IMR-90 (cell line): ENCODE results near the gene OR1G1. TPM values are rescaled to one million over a fixed set of nuclear protein-coding genes. Genes with fewer than 3 reads are reported as not detected.

Source experiments
- ATAC-seq: fragments of 200-7000 bp; cut with Tn5 transposase; 2 replicates; pipeline ENCODE4 v1.9.1; 2020; ENCODE audit warnings: low read depth, mild to moderate bottlenecking, moderate library complexity
- BruUV-seq: library from RNA; stranded (reverse); fragments of 400-500 nt; replicated peaks from 2 replicates; lab custom pipeline; 2021; lab: Mats Ljungman, UMichigan
- CTCF ChIA-PET: fragments of 300-600 bp; formaldehyde crosslinking; extraction: SDS; loops from one replicate; lab custom pipeline; 2021; ENCODE audit warnings: antibody characterized with exemption; lab: Yijun Ruan, JAX
- POLR2A ChIA-PET: fragments of 300-600 bp; sonication (Branson Sonifier 250); formaldehyde crosslinking; loops from one replicate; lab custom pipeline; 2022; ENCODE audit warnings: antibody characterized with exemption; ENCODE audit not compliant: unreplicated experiment; lab: Charles Lee
- DNase-seq: peaks from one replicate; pipeline ENCODE4 v3.0.0; 2013
- H2AFZ ChIP-seq: replicated peaks from 2 replicates; pipeline ENCODE3; 2013; ENCODE audit warnings: low read length, mild to moderate bottlenecking; ENCODE audit not compliant: poor library complexity
- H2AK5ac ChIP-seq: 2 replicates; pipeline ENCODE4 v1.6.1; 2013; ENCODE audit warnings: low read depth, low read length, inconsistent platforms
- H2AK9ac ChIP-seq: replicated peaks from 2 replicates; pipeline ENCODE3; 2013; ENCODE audit warnings: mild to moderate bottlenecking, low read depth, low read length, moderate library complexity; ENCODE audit not compliant: poor library complexity
- H2BK120ac ChIP-seq: 2 replicates; pipeline ENCODE4 v1.6.1; 2013; ENCODE audit warnings: low read depth, low read length, inconsistent platforms
- H2BK15ac ChIP-seq: 3 replicates; pipeline ENCODE4 v1.6.1; 2013; ENCODE audit warnings: low read depth, low read length, inconsistent platforms
- H2BK20ac ChIP-seq: 2 replicates; pipeline ENCODE4 v1.6.1; 2013; ENCODE audit warnings: low read depth, mild to moderate bottlenecking, inconsistent platforms, low read length, moderate library complexity
- H2BK5ac ChIP-seq: 2 replicates; pipeline ENCODE4 v1.6.1; 2013; ENCODE audit warnings: mild to moderate bottlenecking, low read depth, low read length, inconsistent platforms; ENCODE audit not compliant: poor library complexity, severe bottlenecking
- H3K14ac ChIP-seq: replicated peaks from 2 replicates; pipeline ENCODE4 v1.6.1; 2013; ENCODE audit warnings: low read depth, low read length, inconsistent platforms
- H3K18ac ChIP-seq: 2 replicates; pipeline ENCODE4 v1.6.1; 2013; ENCODE audit warnings: low read depth, low read length, control low read depth
- H3K23ac ChIP-seq: 2 replicates; pipeline ENCODE4 v1.6.1; 2013; ENCODE audit warnings: low read depth, low read length, inconsistent platforms
- H3K27ac ChIP-seq: 2 replicates; pipeline ENCODE4 v1.5.1; 2013; ENCODE audit warnings: mild to moderate bottlenecking, control low read depth, low read length; ENCODE audit not compliant: insufficient read depth
- H3K27me3 ChIP-seq: 2 replicates; pipeline ENCODE4 v1.6.1; 2013; ENCODE audit warnings: low read length; ENCODE audit not compliant: control insufficient read depth, insufficient read depth
- H3K36me3 ChIP-seq: 2 replicates; pipeline ENCODE4 v1.6.1; 2013; ENCODE audit warnings: low read length, mixed read lengths; ENCODE audit not compliant: control insufficient read depth, insufficient read depth
- H3K4ac ChIP-seq: 2 replicates; pipeline ENCODE4 v1.6.1; 2013; ENCODE audit warnings: low read depth, low read length, inconsistent platforms
- H3K4me1 ChIP-seq: 2 replicates; pipeline ENCODE4 v1.6.1; 2013; ENCODE audit warnings: low read length, mixed read lengths; ENCODE audit not compliant: control insufficient read depth, insufficient read depth
- H3K4me2 ChIP-seq: 2 replicates; pipeline ENCODE4 v1.6.1; 2013; ENCODE audit warnings: low read depth, mild to moderate bottlenecking, control low read depth, low read length, moderate library complexity
- H3K4me3 ChIP-seq: 2 replicates; pipeline ENCODE4 v1.5.1; 2013; ENCODE audit warnings: low read depth, mild to moderate bottlenecking, control low read depth, low read length, moderate library complexity; ENCODE audit not compliant: insufficient read depth
- H3K56ac ChIP-seq: 2 replicates; pipeline ENCODE4 v1.6.1; 2013; ENCODE audit warnings: low read length, inconsistent platforms; ENCODE audit not compliant: insufficient read depth; ENCODE audit errors: extremely low read depth
- H3K79me1 ChIP-seq, 2 experiments: 2 replicates each; pipeline ENCODE4 v1.6.1; 2013; ENCODE audit warnings: low read length in 2 of 2, inconsistent platforms in 1 of 2, low read depth in 1 of 2
- H3K9ac ChIP-seq: 2 replicates; pipeline ENCODE4 v1.6.1; 2013; ENCODE audit warnings: low read depth, low read length, control low read depth
- H3K9me1 ChIP-seq: 2 replicates; pipeline ENCODE4 v1.6.1; 2013; ENCODE audit warnings: low read length, inconsistent platforms; ENCODE audit not compliant: insufficient read depth
- H3K9me3 ChIP-seq: 2 replicates; pipeline ENCODE4 v1.6.1; 2013; ENCODE audit warnings: low read length; ENCODE audit not compliant: control insufficient read depth, insufficient read depth
- H4K20me1 ChIP-seq: 2 replicates; pipeline ENCODE4 v1.6.1; 2013; ENCODE audit warnings: low read length, inconsistent platforms; ENCODE audit not compliant: insufficient read depth
- H4K5ac ChIP-seq: 2 replicates; pipeline ENCODE4 v1.6.1; 2013; ENCODE audit warnings: mild to moderate bottlenecking, low read depth, low read length, control low read depth
- H4K8ac ChIP-seq, 2 experiments: 2 replicates each; pipeline ENCODE4 v1.6.1; 2013; ENCODE audit warnings: low read depth in 2 of 2, low read length in 2 of 2, control low read depth in 1 of 2, inconsistent platforms in 1 of 2
- H4K91ac ChIP-seq: 2 replicates; pipeline ENCODE4 v1.6.1; 2013; ENCODE audit warnings: low read depth, low read length, inconsistent platforms; ENCODE audit not compliant: insufficient read depth
- BHLHE40 ChIP-seq: fragments of 150-350 bp; IDR thresholded peaks from 2 replicates; pipeline ENCODE4 v1.6.1; 2016; ENCODE audit warnings: mild to moderate bottlenecking, low read depth, low read length
- FOS ChIP-seq: fragments of 150-350 bp; IDR thresholded peaks from 2 replicates; pipeline ENCODE4 v1.6.1; 2016; ENCODE audit warnings: low read depth, low read length
- NFE2L2 ChIP-seq: fragments of 150-350 bp; IDR thresholded peaks from 2 replicates; pipeline ENCODE4 v1.6.1; 2016; ENCODE audit warnings: low read depth, mild to moderate bottlenecking, low read length
- RAD21 ChIP-seq: IDR thresholded peaks from 2 replicates; pipeline ENCODE4 v1.6.1; 2012; ENCODE audit warnings: low read length, improper control_type of control experiment
- SMC3 ChIP-seq: fragments of 150-350 bp; IDR thresholded peaks from 2 replicates; pipeline ENCODE4 v1.6.1; 2016; ENCODE audit warnings: low read depth, mild to moderate bottlenecking, antibody characterized with exemption, low read length, moderate library complexity
- USF2 ChIP-seq: fragments of 150-350 bp; IDR thresholded peaks from 2 replicates; pipeline ENCODE4 v1.6.1; 2017; ENCODE audit warnings: mild to moderate bottlenecking, antibody characterized with exemption, low read length, low read depth
- WGBS, 2 experiments: methylation state at CpG; one replicate each; pipeline versions ENCODE4 v1.1.5 to v1.1.7; 2013; ENCODE audit warnings: missing lambda C conversion rate in 2 of 2; ENCODE audit not compliant: insufficient read length in 1 of 2; ENCODE audit errors: extremely low coverage in 2 of 2; 5-methylcytosine and 5-hydroxymethylcytosine counted together
- dilution Hi-C: fragments of 300-500 bp; cut with HindIII; formaldehyde crosslinking; loops from one replicate; pipeline ENCODE4 v1.14.3; 2018; ENCODE audit warnings: low sequenced_read_pairs; ENCODE audit not compliant: unreplicated experiment
- in situ Hi-C: fragments of 300-500 bp; cut with MboI; formaldehyde crosslinking; loops from 3 replicates; pipeline ENCODE4 v1.14.3; 2019; ENCODE audit warnings: low sequenced_read_pairs, inconsistent platforms, mixed read lengths
- intact Hi-C: fragments of 100-400 bp; cut with micrococcal nuclease; formaldehyde crosslinking; loops from 2 replicates; pipeline ENCODE4 v1.10.0; 2022
- polyA plus RNA-seq, 3 experiments: library from polyadenylated mRNA; depleted of rRNA; stranded (reverse); fragments of >200 nt; gene quantifications; 2 replicates each; pipeline ENCODE4 v1.2.3, GENCODE V29; 2012; ENCODE audit warnings: low replicate concordance in 1 of 3
- total RNA-seq: library from RNA; depleted of rRNA; stranded (reverse); fragments of >200 nt; gene quantifications from 2 replicates; pipeline ENCODE4 v1.2.3, GENCODE V29; 2012; rRNA removed

OR1G1 gene
- total and polyA plus RNA-seq, 2 of the 4 experiments (the other 2 are of a cell fraction): not detected

- Histone ChIP-seq H2BK15ac (no peak within 1 kb of the TSS), H4K91ac (no peak within 1 kb of the TSS), H2BK20ac (no peak within 1 kb of the TSS), H3K4me2 (no peak within 1 kb of the TSS), H3K4ac (no peak within 1 kb of the TSS), H4K8ac (no peak within 1 kb of the TSS), H3K9me1 (no peaks in the 10 kb centered on the region), H3K23ac (no peak within 1 kb of the TSS), H4K20me1 (no peaks in the 10 kb centered on the region), H4K5ac (no peak within 1 kb of the TSS), H3K4me3 (no peak within 1 kb of the TSS), H3K36me3 (no peaks in the 10 kb centered on the region), H3K27me3 (no peaks in the 10 kb centered on the region), H3K27ac (no peak within 1 kb of the TSS), H3K14ac (no peak within 1 kb of the TSS), H3K9me3 (no peaks in the 10 kb centered on the region), H2AK9ac (no peak within 1 kb of the TSS), H2BK5ac (no peak within 1 kb of the TSS), H3K9ac (no peak within 1 kb of the TSS), H3K56ac (no peak within 1 kb of the TSS), H3K18ac (no peak within 1 kb of the TSS), H3K79me1 (no peaks in the 10 kb centered on the region), H2BK120ac (no peak within 1 kb of the TSS), H2AFZ (no peak within 1 kb of the TSS), H2AK5ac (no peak within 1 kb of the TSS), H3K4me1 (no peaks in the 10 kb centered on the region)
- no TSS peak for BruUV-seq
- in situ Hi-C loops (no loop called here), intact Hi-C loops (no loop called here), dilution Hi-C loops (no loop called here)
- DNase-seq (no peak), ATAC-seq (no peak)
- ChIA-PET POLR2A (no interaction called here), CTCF (no interaction called here)
- 0% methylated on average over 1 of the region's 3 CpGs; no CpG with 5 or more reads in 1 of the 2 experiments for WGBS, 2 experiments
- no peak for TF ChIP-seq FOS
- no peak for TF ChIP-seq USF2
- TF ChIP-seq BHLHE40: no peak
- no peak for TF ChIP-seq SMC3
- TF ChIP-seq NFE2L2: no peak
- no peak for TF ChIP-seq RAD21
These were observed 23.0 kb downstream of the OR1G1 start, which contains the start of gene OR1D2 for GRCh38 chr17:3104322-3104721. TSS of gene OR1D2 (minus strand) at chr17:3104422. CDS start at chr17:3092996, 11,426 bp downstream.

Other genes with a start within 250 kb of the OR1G1 start
- gene OR1D5, start 63.9 kb downstream of the OR1G1 start, total RNA-seq: not detected in 2 replicates
- not detected in 2 replicates for gene OR1D5, start 63.9 kb downstream of the OR1G1 start, polyA plus RNA-seq (2012; rRNA removed)
- gene OR1D2, start 23.1 kb downstream of the OR1G1 start, total RNA-seq: not detected in 2 replicates
- gene OR1D2, start 23.1 kb downstream of the OR1G1 start, polyA plus RNA-seq (2012; rRNA removed): not detected in 2 replicates
- not detected in 2 replicates for gene OR1A2, start 70.0 kb upstream of the OR1G1 start, total RNA-seq
- not detected in 2 replicates for gene OR1A2, start 70.0 kb upstream of the OR1G1 start, polyA plus RNA-seq (2012; rRNA removed)
- not detected in 2 replicates for gene OR1A1, start 80.1 kb upstream of the OR1G1 start, total RNA-seq
- not detected in 2 replicates for gene OR1A1, start 80.1 kb upstream of the OR1G1 start, polyA plus RNA-seq (2012; rRNA removed)
- gene OR3A1, start 170.8 kb upstream of the OR1G1 start, total RNA-seq: not detected in 2 replicates
- not detected in 2 replicates for gene OR3A1, start 170.8 kb upstream of the OR1G1 start, polyA plus RNA-seq (2012; rRNA removed)